HG03108 (cell line): ENCODE data around the gene DTD1.
"Not testable (repeated sequence)": the region's sequence is repeated elsewhere in the genome, so short reads cannot be mapped to it uniquely, and the experiment has no call there.

ENCODE experiments used
- ATAC-seq: cut with Tn5 transposase; IDR thresholded peaks from one replicate; pipeline ENCODE4 v1.9.1; 2021; ENCODE audit warnings: moderate library complexity; ENCODE audit not compliant: unreplicated experiment

Gene DTD1

GRCh38 chr20:18738055-18738454 lies 150.2 kb downstream of the DTD1 start:
- no peak for ATAC-seq

DNA sequence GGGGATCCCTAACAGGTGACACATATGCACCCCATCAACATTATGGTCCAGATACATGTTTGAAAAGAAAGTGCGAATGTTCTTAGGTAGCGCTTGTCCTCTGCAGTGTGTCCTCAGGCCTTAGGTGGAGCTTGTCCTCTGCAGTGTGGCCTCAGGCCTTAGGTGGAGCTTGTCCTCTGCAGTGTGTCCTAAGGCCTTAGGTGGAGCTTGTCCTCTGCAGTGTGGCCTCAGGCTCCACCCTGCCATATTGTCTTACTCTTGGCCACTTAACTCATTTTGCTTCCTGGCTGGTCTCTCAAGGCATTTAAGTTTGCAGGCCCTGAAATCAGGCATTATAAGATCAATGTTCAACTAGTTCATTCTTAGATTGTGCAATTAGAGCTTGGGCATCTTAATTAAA lies 151.0 kb downstream of the DTD1 start:
- no peak for ATAC-seq

GRCh38 chr20:18739751-18740166 lies 151.9 kb downstream of the DTD1 start:
- ATAC-seq, result no peak

GRCh38 chr20:18740726-18741125 lies 152.9 kb downstream of the DTD1 start:
- no peak for ATAC-seq

DNA sequence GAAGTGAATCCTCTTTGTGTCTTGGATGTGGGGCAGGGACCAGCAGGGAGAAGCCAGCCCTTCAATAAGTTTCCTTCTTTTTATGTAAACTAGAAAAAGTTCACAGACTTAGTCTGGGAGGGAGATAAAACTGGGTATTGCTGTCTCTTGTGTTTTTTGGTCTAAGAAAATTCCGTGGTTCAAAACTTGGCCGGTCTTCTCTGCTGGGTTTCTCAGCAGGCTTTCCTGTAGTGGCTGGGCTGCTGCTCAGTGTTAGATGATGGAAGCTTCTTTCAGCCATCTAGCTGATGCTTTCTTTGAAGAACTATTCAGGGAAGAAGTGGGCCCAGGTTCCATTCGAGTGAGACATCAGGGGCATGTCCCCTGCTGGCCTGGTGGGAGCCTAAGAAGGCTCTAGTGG lies 155.0 kb downstream of the DTD1 start:
- ATAC-seq, result no peak

DNA sequence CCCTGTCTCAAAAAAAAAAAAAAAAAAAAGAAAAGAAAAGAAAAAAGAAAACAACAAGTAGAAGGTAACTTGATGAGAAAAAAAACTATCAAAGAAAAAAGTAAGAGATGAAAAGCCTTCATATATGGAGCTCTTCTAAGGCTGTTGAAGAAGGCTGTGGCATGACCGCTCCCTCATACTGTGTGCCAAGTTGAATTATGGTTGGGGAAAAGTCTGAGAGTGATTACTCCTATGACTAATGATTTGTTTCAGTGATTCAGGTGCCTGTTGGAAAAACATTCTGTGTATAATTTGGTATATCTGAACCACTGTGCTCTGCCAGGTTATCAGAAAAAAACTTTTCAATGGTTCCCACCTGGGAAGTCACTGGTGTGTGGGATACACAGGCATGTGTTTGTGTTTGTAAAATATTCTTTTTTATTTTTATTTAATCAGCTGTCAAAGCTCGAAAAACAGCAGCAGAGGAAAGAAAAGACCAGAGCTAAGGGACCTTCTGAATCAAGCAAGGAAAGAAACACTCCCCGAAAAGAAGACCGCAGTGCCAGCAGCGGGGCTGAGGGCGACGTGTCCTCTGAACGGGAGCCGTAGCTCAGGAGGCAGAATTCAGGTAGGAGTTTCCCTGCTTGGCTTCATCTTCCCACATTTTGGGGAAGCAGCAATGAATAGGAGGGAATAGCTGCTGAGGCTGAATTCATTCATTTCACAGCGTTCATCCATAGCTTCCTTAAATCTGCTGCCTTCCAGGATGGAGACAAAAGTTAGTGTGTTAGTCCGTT lies 156.0 kb downstream of the DTD1 start:
- ATAC-seq, result no peak

DNA sequence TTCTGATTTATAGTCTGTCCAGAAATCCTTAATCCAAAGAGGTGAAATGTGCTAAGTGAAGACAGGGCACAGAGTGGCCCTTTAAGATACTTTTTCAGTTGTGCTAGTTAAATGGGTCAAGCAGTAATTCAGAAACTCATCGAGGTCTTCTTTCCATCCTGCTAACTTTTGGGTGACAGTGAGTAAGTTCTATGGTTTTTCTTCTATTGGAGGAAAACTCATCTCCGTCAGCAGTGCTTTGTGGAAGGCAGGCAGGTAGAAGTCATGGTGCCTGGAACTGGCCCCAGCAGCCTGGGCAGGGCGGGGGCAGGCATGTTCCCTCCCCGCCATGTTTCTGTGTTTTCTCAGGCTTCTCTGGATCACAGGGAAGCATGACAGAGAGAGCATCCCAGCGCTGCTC lies 159.2 kb downstream of the DTD1 start:
- no peak for ATAC-seq

DNA sequence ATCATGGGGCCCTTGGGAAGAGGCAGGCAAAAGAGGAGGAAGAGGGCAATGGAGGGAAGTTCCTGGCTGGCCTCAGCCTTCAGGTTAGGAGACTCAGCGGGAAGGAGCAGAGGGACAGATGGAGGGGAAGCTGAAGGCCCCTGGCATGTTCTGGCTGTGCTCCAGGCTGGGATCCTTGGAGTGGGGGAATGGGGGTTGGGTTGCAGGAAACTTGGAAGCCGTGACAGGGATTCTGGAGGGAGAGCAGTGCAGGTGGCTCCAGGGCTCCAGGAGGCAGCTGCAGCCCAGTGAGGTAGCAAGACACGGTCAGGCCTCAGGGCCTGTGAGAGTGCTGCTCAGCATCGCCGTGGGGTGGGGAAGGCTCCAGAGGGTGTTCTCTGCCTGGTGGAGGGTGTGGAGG lies 161.1 kb downstream of the DTD1 start:
- no peak for ATAC-seq

DNA sequence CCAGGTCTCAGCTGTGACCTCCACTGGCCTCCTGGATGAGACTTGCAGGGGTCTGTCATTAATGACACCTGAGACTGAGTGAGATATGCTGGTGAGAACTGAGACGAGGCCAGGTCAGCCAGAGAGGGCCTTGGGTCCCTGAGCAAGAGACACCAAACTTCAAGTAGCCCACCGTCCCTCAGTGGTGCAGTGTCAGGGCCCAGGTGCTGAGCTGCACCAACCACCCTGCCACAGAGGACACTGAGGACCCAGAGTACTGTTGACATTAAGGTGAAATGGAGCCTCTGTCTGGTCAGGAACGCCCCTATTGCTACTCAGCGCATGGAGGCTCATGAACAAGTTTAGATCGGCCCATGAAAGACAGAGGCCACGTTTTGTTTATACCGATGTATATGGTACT lies 161.7 kb downstream of the DTD1 start:
- ATAC-seq, result no peak

GRCh38 chr20:18750735-18751134 lies 162.9 kb downstream of the DTD1 start:
- no peak for ATAC-seq

GRCh38 chr20:18754030-18754652 lies 166.3 kb downstream of the DTD1 start:
- peak; percentile 99 for ATAC-seq

DNA sequence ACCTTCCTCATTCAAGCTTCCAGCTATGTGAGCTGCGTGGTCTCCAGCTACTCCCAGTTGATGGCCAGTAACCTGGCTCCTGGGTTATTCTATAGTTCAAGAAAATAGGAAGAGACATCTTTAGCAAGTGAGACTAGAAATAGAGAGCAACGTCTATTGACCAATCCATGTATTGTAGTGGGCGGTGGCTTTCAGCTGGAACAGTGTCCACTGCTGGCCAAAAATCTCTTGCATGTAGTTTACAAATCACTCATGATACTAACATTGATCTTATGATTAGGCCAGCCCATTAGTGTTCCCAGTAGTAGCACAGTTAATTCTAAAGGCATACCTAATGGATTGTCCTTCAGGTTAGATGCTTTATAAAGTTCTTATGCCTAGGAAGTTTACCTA lies 166.8 kb downstream of the DTD1 start:
- ATAC-seq, result no peak

DNA sequence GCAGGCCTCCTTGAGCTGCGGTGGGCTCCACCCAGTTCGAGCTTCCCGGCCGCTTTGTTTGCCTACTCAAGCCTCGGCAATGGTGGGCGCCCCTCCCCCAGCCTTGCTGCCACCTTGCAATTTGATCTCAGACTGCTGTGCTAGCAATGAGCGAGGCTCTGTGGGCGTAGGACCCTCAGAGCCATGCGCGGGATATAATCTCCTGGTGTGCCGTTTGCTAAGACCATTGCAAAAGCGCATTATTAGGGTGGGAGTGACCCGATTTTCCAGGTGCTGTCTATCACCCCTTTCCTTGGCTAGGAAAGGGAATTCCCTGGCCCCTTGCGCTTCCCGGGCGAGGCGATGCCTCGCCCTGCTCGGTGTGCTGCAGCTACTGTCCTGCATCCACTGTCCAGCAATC lies 173.0 kb downstream of the DTD1 start:
- not testable (repeated sequence) for ATAC-seq

GRCh38 chr20:18767676-18768075 lies 179.8 kb downstream of the DTD1 start:
- no peak for ATAC-seq

GRCh38 chr20:18773566-18773965 lies 185.7 kb downstream of the DTD1 start:
- no peak for ATAC-seq

DNA sequence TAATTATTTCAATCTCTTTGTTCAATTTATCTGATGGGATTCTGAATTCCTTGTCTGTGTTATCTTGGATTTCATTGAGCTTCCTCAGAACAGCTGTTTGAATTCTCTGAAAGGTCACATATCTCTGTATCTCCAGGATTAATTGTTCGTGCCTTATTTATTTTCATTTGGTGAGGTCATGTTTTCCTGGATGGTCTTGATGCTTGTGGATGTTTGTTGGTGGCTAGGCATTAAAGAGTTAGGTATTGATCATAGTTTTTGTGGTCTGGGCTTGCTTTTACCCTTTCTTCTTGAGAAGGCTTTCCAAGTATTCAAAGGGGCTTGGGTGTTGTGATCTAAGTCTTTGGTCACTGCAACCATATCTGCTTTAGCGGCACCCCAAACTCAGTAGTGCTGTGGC lies 186.4 kb downstream of the DTD1 start:
- ATAC-seq, result no peak

GRCh38 chr20:18775633-18776032 lies 187.8 kb downstream of the DTD1 start:
- no peak for ATAC-seq

DNA sequence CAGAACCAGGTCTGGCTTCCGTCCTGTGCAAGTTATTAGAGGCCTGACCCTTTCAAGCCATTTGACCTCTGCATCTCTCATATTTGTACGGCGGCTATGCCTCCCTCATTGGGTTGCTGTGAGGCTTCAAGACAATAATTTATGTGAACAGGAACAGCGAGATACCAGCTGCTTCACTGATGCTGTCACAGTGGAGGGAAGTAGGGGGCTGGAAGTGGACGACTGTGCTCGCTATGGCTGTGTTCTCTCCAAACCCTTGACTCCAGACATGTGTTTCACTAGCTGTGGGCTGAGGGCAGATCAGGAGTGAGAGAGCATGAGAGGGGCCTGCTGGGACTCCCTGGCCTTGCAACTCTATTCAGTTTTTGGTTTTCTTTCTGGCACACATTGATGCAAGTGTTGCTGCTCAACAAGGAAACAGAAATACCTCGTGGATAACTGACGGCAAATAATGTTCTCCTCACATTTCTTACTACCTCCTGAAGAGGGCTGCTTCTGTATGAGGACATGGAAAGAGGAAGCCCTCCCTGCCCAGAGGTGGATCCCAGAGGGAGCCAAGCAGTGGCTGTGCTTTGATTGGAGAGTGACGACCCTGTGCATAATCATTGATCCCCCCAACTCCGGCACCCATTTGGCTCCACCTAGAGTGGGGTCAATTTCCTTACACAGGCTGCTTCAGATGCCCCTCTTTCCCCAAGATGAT lies 191.0 kb downstream of the DTD1 start:
- no peak for ATAC-seq

DNA sequence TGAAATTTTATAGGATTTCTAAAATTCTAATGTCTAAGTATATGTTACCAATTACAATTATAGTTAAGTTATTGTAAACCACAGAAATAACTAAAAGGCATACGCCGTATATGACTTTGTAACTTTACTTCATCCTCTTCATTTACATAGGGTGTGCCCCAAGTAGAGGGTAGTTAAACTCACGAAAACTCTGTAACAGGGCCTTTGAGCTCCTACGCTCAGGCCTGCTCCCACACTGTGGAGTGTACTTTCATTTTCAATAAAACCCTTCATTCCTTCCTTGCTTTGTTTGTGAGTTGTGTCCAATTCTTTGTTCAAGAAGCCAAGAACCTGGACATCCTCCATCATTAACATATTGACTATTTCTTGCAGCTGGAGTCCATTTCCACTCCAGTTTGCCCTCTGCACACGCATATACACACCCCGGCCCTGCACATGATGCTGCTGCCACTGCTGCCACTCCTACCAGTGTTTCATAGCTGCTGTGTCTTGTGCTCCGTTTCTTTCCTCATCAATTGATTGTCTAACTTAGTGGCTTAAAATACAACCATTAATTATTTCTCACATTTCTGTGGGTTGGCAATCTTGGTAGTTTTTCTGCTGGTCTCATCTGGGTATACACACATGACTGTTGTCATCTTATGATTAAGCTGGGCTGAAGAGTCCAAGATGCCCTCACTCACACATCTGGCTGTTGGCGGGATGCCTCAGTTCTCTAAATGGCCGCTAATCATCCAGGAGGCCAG lies 192.7 kb downstream of the DTD1 start:
- ATAC-seq, result no peak

DNA sequence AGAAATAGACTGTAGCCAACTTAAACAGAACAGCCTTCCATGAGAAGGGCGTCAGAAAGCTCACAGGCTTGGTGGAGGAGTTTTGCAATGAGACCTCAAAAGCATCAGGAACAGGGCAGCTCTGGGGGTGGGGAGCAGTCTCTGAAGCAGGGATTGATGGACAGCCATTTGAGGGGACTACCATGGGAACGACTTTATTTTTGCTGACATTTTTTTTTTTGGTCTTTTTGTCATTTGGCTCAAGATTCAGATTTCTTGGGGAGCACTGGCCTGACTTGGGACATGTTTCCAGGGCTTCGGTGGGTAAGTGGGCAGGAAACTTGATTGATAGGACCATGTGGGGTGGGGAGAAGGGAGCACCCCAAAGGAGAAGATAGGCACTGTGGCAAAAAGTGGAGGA lies 193.7 kb downstream of the DTD1 start:
- ATAC-seq, result no peak

DNA sequence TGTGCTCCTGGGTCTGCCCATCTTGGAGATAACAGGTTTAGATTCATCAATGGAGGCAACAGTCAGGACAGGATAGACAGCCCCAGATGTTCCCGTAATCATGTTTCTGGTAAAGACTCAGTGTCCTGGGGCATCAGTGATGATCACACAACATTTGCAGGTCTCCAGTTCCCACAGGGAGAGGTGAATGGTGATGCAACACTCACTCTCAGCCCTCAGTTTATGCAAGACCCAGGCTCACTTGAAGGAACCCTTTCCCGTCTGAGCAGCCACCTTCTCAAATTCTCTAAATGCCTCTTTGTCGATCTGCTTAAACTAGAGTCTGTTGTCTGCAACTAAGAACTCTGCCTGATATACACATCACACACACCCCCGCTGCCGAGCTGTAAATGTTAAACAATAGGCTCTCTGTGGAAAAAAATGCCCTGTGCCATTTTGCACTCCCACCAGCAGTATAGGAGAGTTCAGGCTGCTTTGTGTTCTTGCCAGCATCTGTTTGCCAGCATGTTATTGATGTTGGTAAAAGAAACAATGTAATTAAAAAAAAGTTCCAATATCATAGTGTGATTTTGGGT lies 195.6 kb downstream of the DTD1 start:
- ATAC-seq, result no peak
